GM10266 (cell line): Measurements from ENCODE around the gene CACNA2D3.

Experiments used
- DNase-seq: peaks from one replicate; pipeline ENCODE4 v3.0.0; 2012; ENCODE audit errors: extremely low spot score
- TF ChIP-seq, protein P1 (sequence below): IDR thresholded peaks from 2 replicates; pipeline ENCODE4 v1.5.1; 2012; ENCODE audit warnings: mild to moderate bottlenecking, low read depth; ENCODE audit not compliant: control insufficient read depth, insufficient read depth; ENCODE audit errors: missing control alignments

Gene CACNA2D3

DNA sequence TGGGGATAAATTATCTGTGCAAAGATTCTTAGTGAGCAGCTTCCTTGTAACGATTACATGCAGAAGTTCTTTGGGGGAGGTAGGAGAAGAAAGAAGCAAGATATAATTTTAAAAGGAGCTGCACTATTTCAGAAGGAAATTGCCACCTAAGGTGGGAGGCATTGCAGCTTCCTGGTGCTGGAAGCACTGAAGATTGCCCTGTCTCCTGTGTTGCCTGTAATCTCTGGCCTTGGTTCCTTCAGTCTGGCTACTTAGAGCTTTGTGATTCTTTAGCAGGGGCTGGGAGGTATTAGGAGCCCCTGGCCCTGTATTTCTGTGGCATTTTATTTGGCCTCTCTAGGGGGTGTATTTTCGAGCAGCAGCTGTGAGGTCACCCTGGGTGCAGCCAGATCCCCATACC, 35.5 kb downstream of the CACNA2D3 start:
- no peak for DNase-seq
- TF ChIP-seq, protein P1, sequence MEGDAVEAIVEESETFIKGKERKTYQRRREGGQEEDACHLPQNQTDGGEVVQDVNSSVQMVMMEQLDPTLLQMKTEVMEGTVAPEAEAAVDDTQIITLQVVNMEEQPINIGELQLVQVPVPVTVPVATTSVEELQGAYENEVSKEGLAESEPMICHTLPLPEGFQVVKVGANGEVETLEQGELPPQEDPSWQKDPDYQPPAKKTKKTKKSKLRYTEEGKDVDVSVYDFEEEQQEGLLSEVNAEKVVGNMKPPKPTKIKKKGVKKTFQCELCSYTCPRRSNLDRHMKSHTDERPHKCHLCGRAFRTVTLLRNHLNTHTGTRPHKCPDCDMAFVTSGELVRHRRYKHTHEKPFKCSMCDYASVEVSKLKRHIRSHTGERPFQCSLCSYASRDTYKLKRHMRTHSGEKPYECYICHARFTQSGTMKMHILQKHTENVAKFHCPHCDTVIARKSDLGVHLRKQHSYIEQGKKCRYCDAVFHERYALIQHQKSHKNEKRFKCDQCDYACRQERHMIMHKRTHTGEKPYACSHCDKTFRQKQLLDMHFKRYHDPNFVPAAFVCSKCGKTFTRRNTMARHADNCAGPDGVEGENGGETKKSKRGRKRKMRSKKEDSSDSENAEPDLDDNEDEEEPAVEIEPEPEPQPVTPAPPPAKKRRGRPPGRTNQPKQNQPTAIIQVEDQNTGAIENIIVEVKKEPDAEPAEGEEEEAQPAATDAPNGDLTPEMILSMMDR = no peak

DNA sequence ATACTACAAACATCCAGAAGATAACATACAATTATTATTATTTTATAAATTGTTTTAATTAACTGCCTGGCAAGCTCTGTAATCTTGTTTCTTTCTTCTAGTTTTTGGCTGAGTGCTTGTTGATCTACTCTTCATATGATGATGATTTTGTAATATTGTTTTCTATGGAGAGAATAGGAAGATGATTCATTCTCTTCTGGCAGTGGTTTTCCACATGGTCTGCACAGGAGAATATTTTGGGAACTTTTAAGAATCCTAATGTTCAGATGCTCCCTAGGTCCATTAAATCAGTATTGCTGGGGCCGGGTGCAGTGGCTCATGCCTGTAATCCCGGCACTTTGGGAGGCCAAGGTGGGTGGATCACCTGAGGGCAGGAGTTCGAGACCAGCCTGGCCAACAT, 37.6 kb downstream of the CACNA2D3 start:
- TF ChIP-seq, protein P1 = no peak
- DNase-seq = no peak

GRCh38 chr3:54163441-54163840, 41.1 kb downstream of the CACNA2D3 start:
- no peak for DNase-seq
- TF ChIP-seq, protein P1 = no peak

- TF ChIP-seq, protein P1 = no peak
- DNase-seq = no peak
Measured at GRCh38 chr3:54164192-54164975, 42.0 kb downstream of the CACNA2D3 start.

- no peak for DNase-seq
- TF ChIP-seq, protein P1 = no peak
Measured at GRCh38 chr3:54165865-54166264, 43.5 kb downstream of the CACNA2D3 start.

- TF ChIP-seq, protein P1 = no peak
- no peak for DNase-seq
Measured at GRCh38 chr3:54167999-54168398, 45.6 kb downstream of the CACNA2D3 start.

DNA sequence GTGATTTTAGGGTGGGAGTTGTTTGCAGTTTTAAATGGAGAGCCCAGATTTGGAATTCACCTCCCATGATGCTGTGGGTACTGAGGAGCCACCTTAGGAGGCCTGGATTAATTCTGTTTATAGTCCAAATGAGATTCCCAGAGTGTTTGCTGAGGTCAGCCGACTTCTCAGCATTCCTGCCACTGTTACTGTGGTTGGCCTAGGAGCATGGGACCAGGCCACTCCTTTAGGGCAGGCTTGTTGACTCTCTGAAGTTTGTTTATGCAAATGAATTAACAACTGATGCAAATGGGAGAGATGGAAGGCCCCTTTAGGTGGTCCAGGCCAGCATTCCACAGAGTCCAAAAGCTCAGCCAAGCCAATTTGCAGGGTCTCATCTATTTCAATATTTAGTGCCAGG, 46.1 kb downstream of the CACNA2D3 start:
- TF ChIP-seq, protein P1 = no peak
- no peak for DNase-seq
